Measurements from ENCODE around the gene PPARA. TPM values are rescaled to one million over a fixed set of nuclear protein-coding genes. Genes with fewer than 3 reads are reported as not detected.

The PPARA gene
- polyA plus RNA-seq (2013, experiment 1 of 2) = 4.4 TPM
- 4.3 TPM for polyA plus RNA-seq (2013, experiment 2 of 2)

DNA sequence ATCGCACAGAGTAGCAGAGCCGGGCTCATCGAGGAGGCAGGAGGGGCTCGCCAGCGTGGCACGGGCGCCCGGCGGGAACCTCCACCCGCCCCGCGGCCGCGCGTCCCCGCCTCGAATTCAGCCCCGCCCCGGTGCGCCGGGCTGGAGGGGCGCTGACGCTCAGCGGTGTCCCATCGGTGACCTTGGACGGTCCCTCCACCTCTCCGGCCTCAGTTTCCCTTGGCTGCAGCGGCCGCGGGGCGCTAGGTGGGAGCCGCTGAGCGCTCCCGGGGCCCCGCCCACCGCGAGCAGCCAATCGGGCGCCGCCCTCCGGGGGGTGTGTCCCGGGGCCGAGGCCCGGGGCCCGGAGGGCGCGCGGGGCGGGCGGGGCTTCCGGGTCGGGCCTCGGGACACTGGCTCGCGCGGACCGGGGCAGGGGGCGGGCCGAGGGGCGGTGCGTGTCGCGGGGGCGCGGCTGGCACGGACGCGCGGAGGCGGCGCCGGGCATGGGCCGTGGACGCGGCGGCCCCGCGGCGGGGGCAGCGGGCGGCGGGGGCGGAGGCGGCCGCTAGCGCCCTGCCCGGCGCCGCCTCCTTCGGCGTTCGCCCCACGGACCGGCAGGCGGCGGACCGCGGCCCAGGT lies at the start of gene PPARA:
PPARA (plus strand) TSS at position 493 of the 621 bp plus-strand sequence. CDS start 47,858 bp downstream, outside the sequence.
- no CpG with 5 or more reads among the region's 98 CpGs for WGBS, 2 donors (ENCODE audit: extremely low coverage in 2 of 2, insufficient read length in 2 of 2, insufficient replicate concordance in 1 of 2)
- Histone ChIP-seq H3K9me3 (replicated peaks in 1 of 2; ENCODE audit: control insufficient read depth in 2 of 2, insufficient read depth in 1 of 2, low read depth in 1 of 2, low read length in 2 of 2) (no peaks in the 10 kb centered on the region), H3K4me2 (ENCODE audit: insufficient read depth, low read length, poor library complexity, severe bottlenecking) (peak within 1 kb of the TSS; percentile 96), H3K27me3 (ENCODE audit: control insufficient read depth in 3 of 3, insufficient read depth in 3 of 3, low read depth in 1 of 3, low read length in 3 of 3) (peaks cover 8 to 69% (median 54%) of the 10 kb centered on the region in 3 experiments), H2BK5ac (ENCODE audit: low read length) (no peak within 1 kb of the TSS), H3K14ac (ENCODE audit: low read length) (no peak within 1 kb of the TSS), H2AFZ (ENCODE audit: low read length) (peak within 1 kb of the TSS; percentile 99), H2AK5ac (ENCODE audit: low read depth, low read length) (peak within 1 kb of the TSS; percentile 34), H3K18ac (ENCODE audit: low read length) (peak within 1 kb of the TSS; percentile 92), H3K4ac (ENCODE audit: low read length) (no peak within 1 kb of the TSS), H3K36me3 (replicated peaks in 1 of 2; ENCODE audit: control insufficient read depth in 2 of 2, insufficient read depth in 2 of 2, low read length in 2 of 2) (no peaks in the 10 kb centered on the region), H4K8ac (ENCODE audit: low read depth, low read length) (no peak within 1 kb of the TSS), H2BK15ac (ENCODE audit: low read length) (no peak within 1 kb of the TSS), H3K23ac (ENCODE audit: low read depth, low read length, poor library complexity) (peak within 1 kb of the TSS; percentile 13), H3K4me1 (ENCODE audit: control insufficient read depth in 2 of 2, insufficient read depth in 1 of 2, low read depth in 1 of 2, low read length in 2 of 2) (peaks cover 4 to 10% of the 10 kb centered on the region in 2 donors), H4K91ac (ENCODE audit: low read depth, low read length, poor library complexity) (no peak within 1 kb of the TSS), H2BK12ac (ENCODE audit: low read length) (no peak within 1 kb of the TSS), H3K27ac (replicated peaks; ENCODE audit: low read length) (no peak within 1 kb of the TSS), H3K79me1 (ENCODE audit: low read depth, low read length) (no peaks in the 10 kb centered on the region), H3K4me3 (ENCODE audit: low read length in 2 of 2) (peak within 1 kb of the TSS; percentile 58 to 89), H2BK120ac (ENCODE audit: low read depth, low read length) (peak within 1 kb of the TSS; percentile 32), H3K9ac (ENCODE audit: low read depth, low read length, poor library complexity) (peak within 1 kb of the TSS; percentile 82)
- DNase-seq (ENCODE audit: low spot score) = peak; percentile 56

DNA sequence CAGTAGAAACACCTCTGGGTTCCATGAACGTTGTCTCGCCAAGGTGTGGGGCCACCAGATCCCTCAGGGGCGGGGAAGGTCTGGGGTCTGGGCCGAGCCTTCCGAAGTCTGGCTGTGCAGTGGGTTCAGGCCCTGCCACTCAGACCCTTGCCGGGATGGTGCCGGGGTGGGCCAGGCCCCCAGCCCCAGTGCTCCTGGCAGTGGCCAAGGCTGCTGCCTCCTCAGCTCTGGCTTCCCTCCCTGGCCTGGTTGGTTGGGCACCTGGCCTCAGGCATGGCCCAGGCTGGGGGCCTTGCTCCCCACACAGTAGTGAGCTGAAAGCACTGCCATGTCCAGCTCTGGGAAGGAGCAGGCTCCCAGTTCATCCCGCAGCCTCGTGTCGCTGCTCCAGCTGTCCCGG lies 48.2 kb upstream of the PPARA start:
- no peak overlapping the region for H3K4me2 ChIP-seq (ENCODE audit: insufficient read depth, low read length, poor library complexity, severe bottlenecking)
- H3K4ac ChIP-seq (ENCODE audit: low read length) = no peak overlapping the region
- H2BK120ac ChIP-seq (ENCODE audit: low read depth, low read length) = no peak overlapping the region
- H3K14ac ChIP-seq (ENCODE audit: low read length) = no peak overlapping the region
- DNase-seq (ENCODE audit: low spot score) = no peak
- no peak overlapping the region for H2BK12ac ChIP-seq (ENCODE audit: low read length)
- peak overlapping the region; percentile 4 for H3K9ac ChIP-seq (ENCODE audit: low read depth, low read length, poor library complexity)
- H2AK5ac ChIP-seq (ENCODE audit: low read depth, low read length) = no peak overlapping the region
- H3K18ac ChIP-seq (ENCODE audit: low read length) = peak overlapping the region; percentile 32
- peaks cover 4% of the 10 kb centered on the region for H3K79me1 ChIP-seq (ENCODE audit: low read depth, low read length)
- no CpG with 5 or more reads among the region's 11 CpGs for whole genome bisulfite sequencing, 2 donors (ENCODE audit: extremely low coverage in 2 of 2, insufficient read length in 2 of 2, insufficient replicate concordance in 1 of 2)
- no peak overlapping the region for H3K4me3 ChIP-seq (ENCODE audit: low read length in 2 of 2)
- no peak overlapping the region for H2BK15ac ChIP-seq (ENCODE audit: low read length)
- H4K8ac ChIP-seq (ENCODE audit: low read depth, low read length) = no peak overlapping the region
- H3K4me1 ChIP-seq (ENCODE audit: control insufficient read depth in 2 of 2, insufficient read depth in 1 of 2, low read depth in 1 of 2, low read length in 2 of 2) = peaks cover 0 to 3% of the 10 kb centered on the region in 2 donors
- H3K36me3 ChIP-seq (replicated peaks in 1 of 2; ENCODE audit: control insufficient read depth in 2 of 2, insufficient read depth in 2 of 2, low read length in 2 of 2) = no peaks in the 10 kb centered on the region
- H2BK5ac ChIP-seq (ENCODE audit: low read length) = no peak overlapping the region
- peaks cover 0 to 93% (median 3%) of the 10 kb centered on the region in 3 experiments for H3K27me3 ChIP-seq (ENCODE audit: control insufficient read depth in 3 of 3, insufficient read depth in 3 of 3, low read depth in 1 of 3, low read length in 3 of 3)
- H4K91ac ChIP-seq (ENCODE audit: low read depth, low read length, poor library complexity) = no peak overlapping the region
- H3K27ac ChIP-seq (replicated peaks; ENCODE audit: low read length) = no peak overlapping the region
- no peaks in the 10 kb centered on the region for H3K9me3 ChIP-seq (replicated peaks in 1 of 2; ENCODE audit: control insufficient read depth in 2 of 2, insufficient read depth in 1 of 2, low read depth in 1 of 2, low read length in 2 of 2)
- H2AFZ ChIP-seq (ENCODE audit: low read length) = no peak overlapping the region
- H3K23ac ChIP-seq (ENCODE audit: low read depth, low read length, poor library complexity) = no peak overlapping the region

- Histone ChIP-seq H3K4me2 (ENCODE audit: insufficient read depth, low read length, poor library complexity, severe bottlenecking) (no peak overlapping the region), H3K27me3 (ENCODE audit: control insufficient read depth in 3 of 3, insufficient read depth in 3 of 3, low read depth in 1 of 3, low read length in 3 of 3) (peaks cover 0 to 92% (median 3%) of the 10 kb centered on the region in 3 experiments), H3K4me1 (ENCODE audit: control insufficient read depth in 2 of 2, insufficient read depth in 1 of 2, low read depth in 1 of 2, low read length in 2 of 2) (peaks cover 0 to 3% of the 10 kb centered on the region in 2 donors), H2AK5ac (ENCODE audit: low read depth, low read length) (peak overlapping the region; percentile 46), H2BK5ac (ENCODE audit: low read length) (no peak overlapping the region), H3K23ac (ENCODE audit: low read depth, low read length, poor library complexity) (peak overlapping the region; percentile 80), H2BK12ac (ENCODE audit: low read length) (no peak overlapping the region), H3K36me3 (replicated peaks in 1 of 2; ENCODE audit: control insufficient read depth in 2 of 2, insufficient read depth in 2 of 2, low read length in 2 of 2) (no peaks in the 10 kb centered on the region), H4K8ac (ENCODE audit: low read depth, low read length) (no peak overlapping the region), H3K4ac (ENCODE audit: low read length) (no peak overlapping the region), H3K4me3 (ENCODE audit: low read length in 2 of 2) (no peak overlapping the region), H3K27ac (replicated peaks; ENCODE audit: low read length) (no peak overlapping the region), H2AFZ (ENCODE audit: low read length) (no peak overlapping the region), H4K91ac (ENCODE audit: low read depth, low read length, poor library complexity) (no peak overlapping the region), H2BK15ac (ENCODE audit: low read length) (no peak overlapping the region), H3K14ac (ENCODE audit: low read length) (no peak overlapping the region), H3K9ac (ENCODE audit: low read depth, low read length, poor library complexity) (no peak overlapping the region), H3K79me1 (ENCODE audit: low read depth, low read length) (peaks cover 4% of the 10 kb centered on the region), H3K18ac (ENCODE audit: low read length) (no peak overlapping the region), H3K9me3 (replicated peaks in 1 of 2; ENCODE audit: control insufficient read depth in 2 of 2, insufficient read depth in 1 of 2, low read depth in 1 of 2, low read length in 2 of 2) (no peaks in the 10 kb centered on the region), H2BK120ac (ENCODE audit: low read depth, low read length) (no peak overlapping the region)
- WGBS, 2 donors (ENCODE audit: extremely low coverage in 2 of 2, insufficient read length in 2 of 2, insufficient replicate concordance in 1 of 2) = no CpG with 5 or more reads among the region's 13 CpGs
- DNase-seq (ENCODE audit: low spot score) = no peak
Observed at GRCh38 chr22:46102752-46103151, 47.6 kb upstream of the PPARA start.

DNA sequence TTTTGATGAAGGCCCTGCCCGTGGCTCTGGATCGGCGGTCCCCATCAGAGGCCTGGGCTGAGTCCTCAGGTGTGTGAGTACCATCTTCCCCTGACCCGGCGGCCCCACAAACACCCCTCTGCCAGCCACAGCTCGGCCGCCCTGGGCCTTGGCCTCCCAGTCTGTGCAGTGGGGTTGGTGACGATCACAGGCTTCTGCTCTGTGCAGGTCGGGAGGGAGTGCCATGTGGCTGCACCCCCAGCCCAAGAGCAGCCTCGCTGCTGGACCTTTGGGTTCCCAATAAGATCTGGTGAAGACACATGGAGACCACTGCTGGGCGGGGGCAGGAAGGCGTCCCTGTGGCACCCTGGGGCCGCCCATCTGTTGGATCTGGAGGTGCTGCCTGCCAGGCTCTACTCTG lies 47.1 kb upstream of the PPARA start:
- H4K8ac ChIP-seq (ENCODE audit: low read depth, low read length) = no peak overlapping the region
- H2BK12ac ChIP-seq (ENCODE audit: low read length) = no peak overlapping the region
- H3K4ac ChIP-seq (ENCODE audit: low read length) = no peak overlapping the region
- no peak overlapping the region for H2BK5ac ChIP-seq (ENCODE audit: low read length)
- peak overlapping the region; percentile 80 for H3K23ac ChIP-seq (ENCODE audit: low read depth, low read length, poor library complexity)
- peaks cover 0 to 92% (median 3%) of the 10 kb centered on the region in 3 experiments for H3K27me3 ChIP-seq (ENCODE audit: control insufficient read depth in 3 of 3, insufficient read depth in 3 of 3, low read depth in 1 of 3, low read length in 3 of 3)
- DNase-seq (ENCODE audit: low spot score) = no peak
- no peak overlapping the region for H3K9ac ChIP-seq (ENCODE audit: low read depth, low read length, poor library complexity)
- H3K18ac ChIP-seq (ENCODE audit: low read length) = no peak overlapping the region
- no peaks in the 10 kb centered on the region for H3K36me3 ChIP-seq (replicated peaks in 1 of 2; ENCODE audit: control insufficient read depth in 2 of 2, insufficient read depth in 2 of 2, low read length in 2 of 2)
- peak overlapping the region; percentile 38 for H3K14ac ChIP-seq (ENCODE audit: low read length)
- no peak overlapping the region for H3K4me2 ChIP-seq (ENCODE audit: insufficient read depth, low read length, poor library complexity, severe bottlenecking)
- no peak overlapping the region for H3K4me3 ChIP-seq (ENCODE audit: low read length in 2 of 2)
- WGBS, 2 donors (ENCODE audit: extremely low coverage in 2 of 2, insufficient read length in 2 of 2, insufficient replicate concordance in 1 of 2) = no CpG with 5 or more reads among the region's 13 CpGs
- H3K27ac ChIP-seq (replicated peaks; ENCODE audit: low read length) = no peak overlapping the region
- no peak overlapping the region for H2BK15ac ChIP-seq (ENCODE audit: low read length)
- no peak overlapping the region for H4K91ac ChIP-seq (ENCODE audit: low read depth, low read length, poor library complexity)
- H3K9me3 ChIP-seq (replicated peaks in 1 of 2; ENCODE audit: control insufficient read depth in 2 of 2, insufficient read depth in 1 of 2, low read depth in 1 of 2, low read length in 2 of 2) = no peaks in the 10 kb centered on the region
- H2AFZ ChIP-seq (ENCODE audit: low read length) = no peak overlapping the region
- peaks cover 0 to 3% of the 10 kb centered on the region in 2 donors for H3K4me1 ChIP-seq (ENCODE audit: control insufficient read depth in 2 of 2, insufficient read depth in 1 of 2, low read depth in 1 of 2, low read length in 2 of 2)
- H3K79me1 ChIP-seq (ENCODE audit: low read depth, low read length) = peaks cover 4% of the 10 kb centered on the region
- peak overlapping the region; percentile 63 for H2AK5ac ChIP-seq (ENCODE audit: low read depth, low read length)
- no peak overlapping the region for H2BK120ac ChIP-seq (ENCODE audit: low read depth, low read length)
